Natural killer cell treated with Interleukin-12 subunit alpha and Interleukin-12 subunit beta and Interleukin-15 and Interleukin-18, amount 100 ng/mL, for 72 hours (primary cell): Measurements from ENCODE around the gene BICD2. TPM values are rescaled to one million over a fixed set of nuclear protein-coding genes. Genes with fewer than 3 reads are reported as not detected.

Experiments
- ATAC-seq, 2 donors: fragments of 150-1000 bp; cut with Tn5 transposase in 1 of 2; sonication (Bioruptor Pico), chemical (Tn5 transposase) in 1 of 2; 2 replicates each; pipeline ENCODE4 v1.10.0; 2021
- DNase-seq: peaks from one replicate; pipeline ENCODE4 v3.0.0; 2022; ENCODE audit warnings: low spot score
- H3K27ac Mint-ChIP-seq, 2 donors: 1 replicate in 1 of 2; 2 replicates in 1 of 2; pipeline ENCODE4 v1.8.0; 2022; ENCODE audit warnings: mixed read lengths in 2 of 2, mild to moderate bottlenecking in 1 of 2, moderate library complexity in 1 of 2
- H3K27me3 Mint-ChIP-seq, 2 donors: 1 replicate in 1 of 2; 2 replicates in 1 of 2; pipeline ENCODE4 v1.8.0; 2022; ENCODE audit warnings: mixed read lengths in 2 of 2
- H3K36me3 Mint-ChIP-seq: one replicate; pipeline ENCODE4 v1.8.0; 2022; ENCODE audit warnings: mixed read lengths
- H3K4me1 Mint-ChIP-seq, 2 donors: 1 replicate in 1 of 2; 2 replicates in 1 of 2; pipeline ENCODE4 v1.8.0; 2022; ENCODE audit warnings: low read depth in 2 of 2, mixed read lengths in 2 of 2, mild to moderate bottlenecking in 1 of 2
- H3K4me3 Mint-ChIP-seq: one replicate; pipeline ENCODE4 v1.8.0; 2022; ENCODE audit warnings: mixed read lengths
- H3K9me3 Mint-ChIP-seq: 2 replicates; pipeline ENCODE4 v1.8.0; 2022; ENCODE audit warnings: mixed read lengths
- total RNA-seq, 2 donors: library from RNA; stranded (reverse); gene quantifications; one replicate each; pipeline ENCODE4 v1.2.3, GENCODE V29; 2022

The BICD2 gene
- total RNA-seq, 2 donors from 2014 or later = 31.8 to 37.9 TPM

DNA sequence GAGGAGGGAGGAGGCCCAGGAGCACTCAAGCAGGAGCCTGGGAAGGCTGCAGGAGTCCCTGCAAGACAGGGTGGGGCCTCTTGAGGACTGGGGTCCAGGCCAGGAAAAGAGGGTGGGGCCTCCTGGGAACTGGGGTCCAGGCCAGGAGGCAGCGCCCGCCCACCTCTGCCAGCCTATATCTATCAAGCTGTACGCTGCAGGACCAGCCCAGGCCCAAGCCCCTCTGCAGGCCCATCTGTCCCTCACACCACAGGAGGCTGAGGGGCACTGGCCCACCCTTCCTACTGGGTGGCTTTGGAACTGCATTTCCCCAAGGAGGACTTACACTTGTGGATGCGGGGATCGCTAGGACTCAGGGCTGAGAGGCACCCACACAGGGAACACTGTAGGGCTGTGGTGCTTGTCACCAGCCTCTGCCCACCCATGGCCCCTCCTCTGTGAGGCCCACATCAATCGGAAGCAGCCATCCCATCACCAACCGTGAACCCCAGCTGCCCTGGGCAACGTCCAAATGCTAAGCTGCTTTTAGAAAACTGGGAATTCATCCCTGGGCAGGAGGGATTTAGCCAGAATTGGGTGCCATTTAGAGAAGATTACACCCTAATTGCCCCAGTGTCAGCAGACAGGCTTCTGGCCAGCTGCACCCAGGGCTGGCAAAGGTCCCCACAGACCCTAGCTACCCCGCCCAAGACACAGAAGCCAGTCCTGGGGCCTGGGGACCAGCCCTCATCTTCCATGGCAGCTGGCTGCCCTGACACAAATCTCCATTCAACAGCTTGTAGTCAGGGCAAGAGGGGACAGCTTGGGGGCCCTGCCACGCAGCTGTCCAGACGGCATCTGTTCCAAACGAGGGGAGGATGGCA lies 15.3 kb downstream of the BICD2 start:
- Mint-ChIP-seq H3K27ac (no peak overlapping the region), H3K9me3 (no peaks in the 10 kb centered on the region), H3K4me1 (peaks cover 30 to 47% of the 10 kb centered on the region in 2 donors), H3K4me3 (no peak overlapping the region), H3K36me3 (no peaks in the 10 kb centered on the region), H3K27me3 (no peaks in the 10 kb centered on the region)
- DNase-seq (no peak), ATAC-seq (no peak)

GRCh38 chr9:92748233-92748497 lies 16.5 kb downstream of the BICD2 start:
- ATAC-seq = no peak
- no peak for DNase-seq
- H3K27ac Mint-ChIP-seq = no peak overlapping the region
- peaks cover 38 to 55% of the 10 kb centered on the region in 2 donors for H3K4me1 Mint-ChIP-seq
- H3K36me3 Mint-ChIP-seq = no peaks in the 10 kb centered on the region
- H3K27me3 Mint-ChIP-seq = no peaks in the 10 kb centered on the region
- no peak overlapping the region for H3K4me3 Mint-ChIP-seq
- no peaks in the 10 kb centered on the region for H3K9me3 Mint-ChIP-seq

DNA sequence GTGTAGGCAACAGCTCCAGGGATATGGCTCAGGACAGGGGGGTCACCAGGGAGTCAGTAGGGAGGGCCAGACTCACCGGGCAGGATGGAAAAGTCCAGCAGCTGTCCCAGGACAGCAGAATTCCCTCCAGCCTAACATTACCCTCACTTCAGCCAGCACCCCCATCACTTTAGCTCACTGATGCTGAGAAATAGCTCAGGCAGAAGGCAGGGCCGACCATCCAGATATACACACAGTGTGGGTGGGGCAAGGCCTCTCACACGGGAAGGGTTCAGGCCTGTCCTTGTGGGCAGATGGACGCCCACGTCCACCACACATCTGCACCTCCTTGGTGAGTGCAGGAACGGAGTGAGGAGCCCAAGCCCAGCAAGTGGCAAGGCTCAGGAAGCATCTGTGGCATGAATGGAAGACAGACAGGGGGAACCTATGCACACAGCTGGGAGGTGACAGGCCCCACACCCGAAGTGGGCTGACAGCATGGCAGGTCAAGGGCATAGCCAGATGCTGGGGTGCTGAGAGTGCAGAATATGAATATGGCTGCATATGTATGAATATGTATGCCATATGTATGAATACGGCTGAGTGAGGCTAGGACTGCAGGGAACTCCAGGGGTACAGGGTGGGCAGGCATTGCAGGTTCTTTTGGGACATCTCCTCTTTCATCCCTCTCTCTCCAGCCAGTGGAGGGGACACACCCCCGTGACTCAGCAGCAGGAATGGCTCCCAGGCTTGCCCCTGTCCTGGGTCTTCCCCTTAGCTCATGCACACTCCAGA lies 17.0 kb downstream of the BICD2 start:
- Mint-ChIP-seq H3K36me3 (no peaks in the 10 kb centered on the region), H3K27ac (peak overlapping the region in 1 of 2 donors; percentile 13), H3K4me3 (no peak overlapping the region), H3K4me1 (peaks cover 35 to 51% of the 10 kb centered on the region in 2 donors), H3K9me3 (no peaks in the 10 kb centered on the region), H3K27me3 (no peaks in the 10 kb centered on the region)
- DNase-seq (no peak), ATAC-seq (peak; percentile 6 to 52)

DNA sequence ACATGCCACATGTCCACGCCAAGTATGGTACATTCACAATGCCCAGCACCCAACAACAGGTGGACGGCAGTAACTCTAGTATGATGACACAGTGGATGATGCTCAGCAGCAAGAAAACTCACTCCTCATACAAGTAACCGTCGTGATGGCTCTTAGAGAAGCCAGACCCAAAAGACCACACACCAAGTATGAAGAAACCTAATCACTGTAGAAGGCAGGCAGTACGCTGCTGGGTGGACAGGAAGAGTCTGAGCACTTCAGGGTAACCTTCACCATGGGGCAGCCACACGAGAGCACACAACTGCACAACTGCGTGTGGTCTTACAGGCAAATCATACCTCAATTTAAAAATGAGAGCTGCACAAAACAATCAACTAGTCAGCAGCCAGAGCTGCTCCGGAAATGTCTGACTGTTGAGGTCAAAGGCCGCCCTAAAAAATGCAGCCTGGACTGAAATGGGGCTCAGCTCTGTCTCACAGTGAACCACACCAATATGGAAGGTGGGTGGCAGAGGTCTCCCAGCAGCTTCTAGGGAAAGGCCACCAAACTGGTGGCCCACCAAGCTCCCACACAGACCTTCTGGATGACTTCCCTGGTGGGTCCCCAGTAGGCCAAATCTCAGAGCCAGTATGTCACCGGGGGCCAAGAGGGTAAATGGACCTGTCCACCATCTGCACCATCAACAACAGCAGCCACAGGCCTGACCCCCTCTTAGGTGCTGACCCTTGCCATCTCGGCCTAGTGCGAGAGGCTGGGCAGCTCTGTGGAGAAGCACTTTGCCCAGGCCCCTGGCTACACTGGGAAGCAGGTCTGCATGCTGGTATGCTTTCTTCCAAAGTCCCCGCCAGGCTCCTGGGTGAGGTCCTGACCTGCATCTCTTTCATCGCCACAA lies 17.8 kb downstream of the BICD2 start:
- H3K4me1 Mint-ChIP-seq = peaks cover 30 to 48% of the 10 kb centered on the region in 2 donors
- no peak overlapping the region for H3K4me3 Mint-ChIP-seq
- H3K9me3 Mint-ChIP-seq = no peaks in the 10 kb centered on the region
- no peaks in the 10 kb centered on the region for H3K36me3 Mint-ChIP-seq
- H3K27ac Mint-ChIP-seq = no peak overlapping the region
- no peak for DNase-seq
- peak in 1 of 2 donors; percentile 40 for ATAC-seq
- no peaks in the 10 kb centered on the region for H3K27me3 Mint-ChIP-seq

DNA sequence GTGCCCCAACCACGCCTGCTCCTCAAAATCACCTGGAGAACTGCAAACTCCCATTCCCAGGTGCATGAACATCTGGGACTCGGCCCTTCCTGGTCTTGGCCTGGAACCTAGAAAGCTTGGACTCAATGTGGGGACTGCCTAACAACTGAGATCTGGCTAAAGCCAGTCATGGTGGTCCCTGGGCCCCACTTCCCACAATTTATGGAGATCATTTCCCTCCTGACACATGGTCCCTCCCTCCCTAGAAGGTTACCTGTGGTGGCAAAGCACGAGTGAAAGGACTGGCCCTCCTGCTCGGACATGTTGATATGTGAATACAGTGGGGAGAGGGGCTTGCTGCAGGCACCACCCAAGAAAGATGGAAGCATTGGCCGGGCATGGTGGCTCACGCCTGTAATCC lies 18.8 kb downstream of the BICD2 start:
- no peaks in the 10 kb centered on the region for H3K9me3 Mint-ChIP-seq
- DNase-seq (no peak), ATAC-seq (no peak)
- no peaks in the 10 kb centered on the region for H3K36me3 Mint-ChIP-seq
- H3K4me3 Mint-ChIP-seq = no peak overlapping the region
- H3K27ac Mint-ChIP-seq = no peak overlapping the region
- no peaks in the 10 kb centered on the region for H3K27me3 Mint-ChIP-seq
- H3K4me1 Mint-ChIP-seq = peaks cover 31 to 49% of the 10 kb centered on the region in 2 donors

DNA sequence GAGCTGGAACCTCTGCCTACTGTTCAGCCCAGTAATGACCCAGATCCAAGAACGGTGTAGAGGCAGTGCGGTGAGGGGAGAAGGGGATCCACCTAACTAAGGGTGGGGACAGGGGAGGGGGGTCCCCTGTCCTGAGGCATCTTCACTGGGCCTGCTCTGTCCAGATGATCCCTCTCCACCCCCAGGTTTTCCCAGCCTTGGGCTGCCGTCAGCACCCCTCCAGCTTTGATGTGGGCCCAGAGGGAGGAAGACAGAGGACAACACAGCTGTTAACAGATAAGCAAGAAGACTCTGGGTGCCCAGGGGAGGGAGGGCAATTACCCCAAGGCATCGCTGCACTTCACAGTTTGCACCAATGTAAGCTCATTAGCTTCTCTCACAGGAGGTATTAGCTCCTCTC lies 19.3 kb downstream of the BICD2 start:
- Mint-ChIP-seq H3K27me3 (no peaks in the 10 kb centered on the region), H3K36me3 (no peaks in the 10 kb centered on the region), H3K9me3 (no peaks in the 10 kb centered on the region), H3K4me1 (peaks cover 37 to 50% of the 10 kb centered on the region in 2 donors), H3K27ac (peak overlapping the region in 1 of 2 donors; percentile 55), H3K4me3 (no peak overlapping the region)
- DNase-seq (no peak), ATAC-seq (peak in 1 of 2 donors; percentile 36)

DNA sequence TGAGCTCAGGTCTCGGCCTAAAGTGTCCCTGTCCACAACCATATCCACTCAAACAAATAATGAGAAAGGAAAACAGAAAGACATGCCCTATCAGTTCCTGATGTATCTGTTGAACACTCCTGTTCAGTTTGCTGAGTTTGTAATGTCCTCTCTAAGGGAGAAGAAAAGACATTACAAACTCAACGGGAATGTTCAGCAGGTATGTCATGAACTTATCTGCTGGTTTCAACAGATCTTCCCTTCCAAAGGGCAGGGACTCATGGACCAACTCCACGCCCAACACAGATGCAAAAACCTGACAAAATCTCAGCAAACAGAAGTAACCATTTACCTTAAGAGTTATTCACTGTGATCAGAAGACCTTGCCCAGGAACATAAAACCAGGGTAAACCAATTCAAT lies 23.7 kb downstream of the BICD2 start:
- DNase-seq (no peak), ATAC-seq (no peak)
- peak overlapping the region; percentile 12 to 22 for H3K27ac Mint-ChIP-seq
- H3K4me3 Mint-ChIP-seq = no peak overlapping the region
- no peaks in the 10 kb centered on the region for H3K27me3 Mint-ChIP-seq
- H3K36me3 Mint-ChIP-seq = no peaks in the 10 kb centered on the region
- peaks cover 55 to 63% of the 10 kb centered on the region in 2 donors for H3K4me1 Mint-ChIP-seq
- H3K9me3 Mint-ChIP-seq = no peaks in the 10 kb centered on the region

DNA sequence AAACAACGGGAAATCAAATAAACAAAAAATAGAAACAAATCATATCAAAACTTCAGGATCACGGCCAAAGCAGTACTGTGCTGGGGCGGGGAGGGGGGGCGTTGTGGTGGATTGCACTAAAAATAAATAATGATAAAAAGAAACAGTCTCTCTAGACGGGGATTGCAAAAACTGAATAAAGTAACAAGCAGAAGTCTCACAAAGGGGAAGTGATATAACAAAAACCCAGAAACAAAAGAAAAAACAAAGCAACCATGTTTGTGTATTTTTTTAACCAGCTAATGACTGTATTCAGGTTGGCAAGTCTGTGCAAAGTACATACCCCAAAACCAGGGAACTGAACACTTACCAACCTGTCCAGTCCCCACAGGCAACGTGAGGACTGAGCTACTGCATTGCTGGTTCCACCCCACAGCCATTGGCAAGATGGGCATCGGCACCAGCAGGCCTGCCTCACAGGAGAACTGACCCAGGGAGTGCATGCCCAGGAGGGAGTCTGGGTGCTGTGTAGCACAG lies 24.1 kb downstream of the BICD2 start:
- Mint-ChIP-seq H3K27ac (peak overlapping the region; percentile 22 to 76), H3K4me1 (peaks cover 55 to 63% of the 10 kb centered on the region in 2 donors), H3K36me3 (no peaks in the 10 kb centered on the region), H3K4me3 (peak overlapping the region; percentile 12), H3K27me3 (no peaks in the 10 kb centered on the region), H3K9me3 (no peaks in the 10 kb centered on the region)
- ATAC-seq = no peak
- DNase-seq = no peak

GRCh38 chr9:92740009-92740408 lies 24.6 kb downstream of the BICD2 start:
- Mint-ChIP-seq H3K4me1 (peaks cover 60 to 66% of the 10 kb centered on the region in 2 donors), H3K27ac (peak overlapping the region; percentile 22 to 76), H3K9me3 (no peaks in the 10 kb centered on the region), H3K27me3 (no peaks in the 10 kb centered on the region), H3K4me3 (peak overlapping the region; percentile 12), H3K36me3 (no peaks in the 10 kb centered on the region)
- ATAC-seq = no peak
- DNase-seq = no peak

- H3K27ac Mint-ChIP-seq = peak overlapping the region; percentile 22 to 76
- peak overlapping the region; percentile 12 for H3K4me3 Mint-ChIP-seq
- H3K4me1 Mint-ChIP-seq = peaks cover 60 to 64% of the 10 kb centered on the region in 2 donors
- no peaks in the 10 kb centered on the region for H3K27me3 Mint-ChIP-seq
- no peaks in the 10 kb centered on the region for H3K9me3 Mint-ChIP-seq
- ATAC-seq = no peak
- H3K36me3 Mint-ChIP-seq = no peaks in the 10 kb centered on the region
- DNase-seq = no peak
Observed at GRCh38 chr9:92739346-92739970, 25.2 kb downstream of the BICD2 start.

DNA sequence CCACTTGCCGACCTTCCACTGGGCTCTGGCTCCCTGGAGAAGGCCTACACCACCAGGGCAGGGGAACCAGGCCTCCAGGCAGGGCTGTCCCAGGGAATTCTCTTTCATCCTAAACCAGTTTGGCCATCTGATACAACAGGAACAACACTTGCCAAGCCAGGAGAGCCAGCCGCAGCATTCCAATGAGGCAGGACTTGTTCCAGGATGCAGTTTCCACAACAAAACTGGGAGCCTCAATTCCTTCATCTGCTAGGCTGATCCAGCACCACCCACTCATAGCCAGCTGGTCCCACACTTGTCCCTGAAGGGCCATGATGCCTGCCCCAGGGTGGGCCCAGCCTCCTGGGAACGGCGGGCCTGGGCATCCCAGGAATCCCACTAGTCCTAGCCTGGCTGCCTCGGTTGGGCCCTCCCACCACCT lies 26.0 kb downstream of the BICD2 start:
- Mint-ChIP-seq H3K4me1 (peaks cover 55 to 58% of the 10 kb centered on the region in 2 donors), H3K36me3 (no peaks in the 10 kb centered on the region), H3K4me3 (no peak overlapping the region), H3K27me3 (no peaks in the 10 kb centered on the region), H3K9me3 (no peaks in the 10 kb centered on the region), H3K27ac (no peak overlapping the region)
- no peak for DNase-seq
- ATAC-seq = no peak

DNA sequence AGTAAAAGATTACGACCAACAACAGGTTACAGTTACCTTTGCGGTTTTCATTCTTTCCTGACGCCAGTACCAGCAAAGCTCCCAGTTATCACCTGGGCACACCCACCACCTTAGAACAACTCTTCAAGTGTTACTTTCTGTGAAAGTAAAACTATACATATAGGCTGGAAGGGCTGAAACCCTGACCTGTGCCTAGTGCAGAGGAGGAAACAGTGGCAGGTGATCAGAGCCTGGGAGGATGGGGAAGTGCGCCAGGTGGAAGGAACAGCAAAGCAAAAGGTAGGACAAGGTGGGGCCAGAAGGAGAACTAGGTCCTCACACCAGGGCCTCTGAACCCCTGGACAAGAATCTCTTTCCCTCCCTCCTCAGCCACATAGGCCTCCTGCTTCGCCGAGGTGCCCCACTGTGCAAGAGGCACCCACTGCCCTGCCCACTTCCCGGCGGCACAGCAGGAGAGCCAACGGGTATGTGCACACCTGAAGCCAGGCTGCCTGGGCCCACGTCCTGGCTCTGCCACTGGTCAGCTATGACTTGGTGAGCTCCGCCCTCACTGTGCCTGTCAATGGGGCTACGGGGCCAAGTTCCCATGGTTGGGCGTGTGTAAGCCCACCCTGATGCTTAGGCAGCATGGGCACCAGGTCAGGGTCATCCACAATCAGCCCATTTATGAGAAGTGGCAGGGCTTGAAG lies 26.9 kb downstream of the BICD2 start:
- Mint-ChIP-seq H3K4me1 (peaks cover 51 to 55% of the 10 kb centered on the region in 2 donors), H3K27ac (peak overlapping the region in 1 of 2 donors; percentile 25), H3K27me3 (no peaks in the 10 kb centered on the region), H3K9me3 (no peaks in the 10 kb centered on the region), H3K36me3 (no peaks in the 10 kb centered on the region), H3K4me3 (no peak overlapping the region)
- DNase-seq (no peak), ATAC-seq (no peak)
